ENCODE results near the gene ZMYND19.
"Not testable (repeated sequence)": the region's sequence is repeated elsewhere in the genome, so short reads cannot be mapped to it uniquely, and the experiment has no call there.

The ZMYND19 gene

GRCh38 chr9:137556069-137556838 lies 34.1 kb downstream of the ZMYND19 start:
- DNase-seq (ENCODE audit: low read depth) = no peak

- no peak for DNase-seq (ENCODE audit: low read depth)
These were observed 35.1 kb downstream of the ZMYND19 start for GRCh38 chr9:137555179-137555578.

DNA sequence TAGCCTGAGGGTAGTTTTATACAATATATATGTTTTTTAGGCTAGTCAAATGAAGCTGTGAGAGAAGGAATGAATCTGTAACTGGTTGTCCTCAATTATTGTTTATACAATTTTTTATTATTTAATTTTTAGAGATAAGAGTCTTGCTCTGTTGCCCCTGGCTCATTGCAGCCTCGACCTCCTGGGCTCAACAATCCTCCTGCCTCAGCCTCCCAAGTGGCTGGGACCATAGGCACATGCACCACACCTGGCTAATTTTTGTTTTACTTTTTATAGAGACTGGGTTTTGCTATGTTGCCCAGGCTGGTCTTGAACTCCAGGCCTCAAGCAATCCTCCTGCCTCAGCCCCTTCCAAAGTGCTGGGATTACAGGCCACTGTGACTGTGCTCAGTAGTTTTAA lies 36.0 kb downstream of the ZMYND19 start:
- no peak for DNase-seq (ENCODE audit: low read depth)

GRCh38 chr9:137553654-137554053 lies 36.7 kb downstream of the ZMYND19 start:
- DNase-seq (ENCODE audit: low read depth) = not testable (repeated sequence)

DNA sequence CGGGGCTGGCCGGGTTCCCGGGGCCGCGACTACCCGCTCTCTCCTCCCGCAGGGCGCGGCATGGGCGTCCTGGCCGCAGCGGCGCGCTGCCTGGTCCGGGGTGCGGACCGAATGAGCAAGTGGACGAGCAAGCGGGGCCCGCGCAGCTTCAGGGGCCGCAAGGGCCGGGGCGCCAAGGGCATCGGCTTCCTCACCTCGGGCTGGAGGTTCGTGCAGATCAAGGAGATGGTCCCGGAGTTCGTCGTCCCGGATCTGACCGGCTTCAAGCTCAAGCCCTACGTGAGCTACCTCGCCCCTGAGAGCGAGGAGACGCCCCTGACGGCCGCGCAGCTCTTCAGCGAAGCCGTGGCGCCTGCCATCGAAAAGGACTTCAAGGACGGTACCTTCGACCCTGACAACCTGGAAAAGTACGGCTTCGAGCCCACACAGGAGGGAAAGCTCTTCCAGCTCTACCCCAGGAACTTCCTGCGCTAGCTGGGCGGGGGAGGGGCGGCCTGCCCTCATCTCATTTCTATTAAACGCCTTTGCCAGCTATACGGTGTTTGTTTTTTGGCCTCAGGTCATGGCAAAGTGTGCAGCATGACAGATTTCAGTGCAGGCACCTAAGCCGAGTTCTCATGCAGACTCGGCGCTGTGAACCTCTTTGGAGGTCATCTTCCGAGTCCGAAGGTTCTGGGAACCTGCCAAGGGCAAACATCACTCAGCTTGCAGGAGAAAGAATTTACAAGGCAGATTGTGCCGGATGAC lies 38.1 kb downstream of the ZMYND19 start:
- DNase-seq (ENCODE audit: low read depth) = no peak

DNA sequence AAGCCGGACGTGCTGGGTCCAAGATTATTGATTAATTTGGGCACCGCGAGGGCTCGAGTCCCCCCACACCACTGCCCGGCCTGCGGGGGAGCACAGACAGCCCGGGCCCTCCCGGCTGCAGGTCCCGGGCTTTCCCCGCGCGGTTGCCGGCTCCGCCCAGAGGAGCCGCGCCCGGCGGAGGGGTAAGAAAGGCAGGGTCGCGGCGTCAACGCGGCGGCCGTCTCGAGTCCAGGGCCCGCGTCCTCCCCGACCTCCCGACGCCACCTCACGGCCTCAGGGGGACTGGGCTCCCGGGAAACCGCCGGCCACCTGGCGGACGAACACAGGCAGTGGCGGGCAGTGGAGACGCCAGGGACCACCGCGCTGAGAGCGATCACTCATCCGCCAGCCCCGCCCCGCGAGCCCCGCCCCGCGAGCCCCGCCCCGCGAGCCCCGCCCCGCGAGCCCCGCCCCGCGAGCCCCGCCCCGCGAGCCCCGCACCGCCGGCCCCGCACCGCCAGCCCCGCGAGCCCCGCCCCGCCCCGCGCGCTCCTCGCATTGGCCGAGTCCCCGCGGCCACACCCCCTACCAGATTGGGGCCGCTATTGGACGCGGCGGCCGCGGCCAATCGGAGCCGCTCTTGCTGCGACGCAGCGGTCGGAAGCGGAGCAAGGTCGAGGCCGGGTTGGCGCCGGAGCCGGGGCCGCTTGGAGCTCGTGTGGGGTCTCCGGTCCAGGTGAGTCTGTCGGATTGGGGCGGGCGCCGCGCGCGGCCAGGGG lies 38.9 kb downstream of the ZMYND19 start, which contains the start of gene MRPL41:
Gene MRPL41 (plus strand): TSS at position 616 of the 758 bp plus-strand sequence. CDS start 203 bp downstream, outside the sequence.
- peak; percentile 85 for DNase-seq (ENCODE audit: low read depth)

- not testable (repeated sequence) for DNase-seq (ENCODE audit: low read depth)
These were observed 39.4 kb downstream of the ZMYND19 start for GRCh38 chr9:137550958-137551263.

- DNase-seq (ENCODE audit: low read depth) = peak; percentile 74
These were observed 40.1 kb downstream of the ZMYND19 start, which contains the start of gene PNPLA7 for GRCh38 chr9:137550231-137550621. PNPLA7 (minus strand) TSS chr9:137550402; CDS start chr9:137550197, 205 bp downstream.

DNA sequence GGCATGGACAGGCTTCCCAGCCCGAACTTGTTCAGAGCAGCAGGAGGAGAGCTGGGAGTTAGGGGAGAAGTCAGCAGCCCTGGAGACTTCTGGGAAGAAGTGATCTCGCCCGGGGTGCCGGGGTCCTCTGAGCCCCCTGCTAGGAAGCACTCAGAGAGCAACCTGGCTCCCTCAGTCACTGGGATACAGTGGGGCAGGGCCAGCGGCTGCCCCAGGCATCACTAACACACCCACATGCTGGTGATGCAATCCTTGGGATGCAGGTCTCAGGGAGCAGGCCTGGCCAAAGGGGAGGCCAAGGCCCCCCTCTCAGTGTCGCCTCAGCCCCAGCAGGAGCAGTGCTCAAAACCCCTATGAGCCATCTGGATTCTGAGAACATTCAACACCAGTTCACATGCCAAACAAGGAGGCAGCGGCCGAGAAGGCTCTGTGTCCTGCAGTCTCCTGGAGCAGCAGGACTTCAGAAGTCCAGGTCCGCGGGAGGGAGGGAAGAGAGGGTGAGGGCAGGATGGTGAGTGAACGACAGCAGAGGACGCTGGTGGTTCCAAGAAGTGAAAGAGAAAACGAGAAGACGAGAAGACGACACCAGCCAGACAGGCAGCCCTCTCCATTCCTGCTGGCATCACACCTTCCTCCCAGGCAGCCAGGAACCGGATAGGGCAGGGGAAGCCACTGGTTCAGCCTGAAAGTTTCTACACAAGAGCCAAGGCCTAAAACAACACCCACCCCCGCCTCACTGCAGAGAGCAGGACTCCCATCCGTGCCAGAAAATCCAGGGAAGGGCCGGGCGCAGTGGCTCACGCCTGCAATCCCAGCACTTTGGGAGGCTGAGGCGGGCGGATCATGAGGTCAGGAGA lies 42.4 kb downstream of the ZMYND19 start:
- no peak for DNase-seq (ENCODE audit: low read depth)

- DNase-seq (ENCODE audit: low read depth) = no peak
These were observed 45.2 kb downstream of the ZMYND19 start for GRCh38 chr9:137545123-137545522.

DNA sequence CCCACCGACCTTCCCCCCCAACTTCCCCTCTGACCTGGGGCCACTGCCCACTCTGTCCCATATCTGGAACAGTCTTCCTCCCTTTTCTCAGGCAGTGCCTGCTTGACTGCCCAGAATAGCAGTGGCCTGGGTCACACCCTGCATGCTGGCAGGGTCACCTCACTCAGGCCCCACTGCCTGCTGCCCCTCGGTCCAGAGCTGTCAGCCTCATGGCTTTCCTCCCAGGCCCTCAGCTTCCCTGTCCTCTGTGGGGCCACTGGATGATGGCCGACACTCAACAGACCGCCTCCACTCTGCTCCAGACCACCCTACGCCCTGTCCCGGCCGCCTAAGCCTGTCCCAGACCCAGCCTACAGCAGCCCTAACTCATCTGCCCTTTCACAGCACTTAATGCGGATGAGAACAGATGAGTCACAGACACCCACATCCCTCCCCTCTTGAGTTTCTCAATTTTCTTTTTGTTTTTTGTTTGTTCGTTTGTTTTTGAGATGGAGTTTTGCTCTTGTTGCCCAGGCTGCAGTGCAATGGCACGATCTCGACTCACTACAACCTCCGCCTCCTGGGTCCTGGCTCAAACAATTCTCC lies 46.0 kb downstream of the ZMYND19 start:
- DNase-seq (ENCODE audit: low read depth) = no peak

DNA sequence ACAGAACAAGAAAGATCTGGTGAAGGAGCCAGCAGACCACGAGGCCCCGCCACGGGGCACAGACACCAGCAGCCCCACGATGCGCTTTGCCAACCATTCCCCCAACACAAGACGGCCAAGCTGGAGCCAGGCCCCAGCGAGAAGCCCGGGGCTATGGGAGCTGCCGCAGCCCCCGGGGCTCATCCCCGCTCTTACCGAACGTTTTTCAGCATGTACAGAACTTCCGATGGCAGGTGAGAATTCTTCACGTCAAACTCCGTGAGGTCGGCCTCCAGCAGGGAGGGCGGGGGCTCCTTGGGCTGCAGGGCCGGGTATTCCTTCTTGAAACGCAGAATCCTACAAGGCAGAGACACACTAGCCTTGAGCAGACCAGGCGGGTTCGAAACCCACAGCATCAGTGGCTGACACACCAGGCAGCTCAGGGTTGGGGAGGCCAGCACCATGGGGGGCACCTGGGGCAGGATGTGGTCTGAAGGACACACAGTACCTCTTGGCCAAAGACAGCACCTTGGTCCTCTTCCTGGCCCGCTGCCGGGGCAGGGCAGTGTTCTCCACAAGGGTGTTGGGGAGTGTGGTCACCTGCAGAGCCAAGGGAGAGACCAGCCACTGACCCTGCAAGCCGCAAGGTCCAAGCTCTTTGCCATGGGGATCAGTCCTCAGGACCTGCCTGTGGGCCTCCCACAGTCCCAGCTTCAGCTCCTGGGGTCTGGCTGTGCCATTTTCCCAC lies 46.9 kb downstream of the ZMYND19 start:
- DNase-seq (ENCODE audit: low read depth) = no peak

DNA sequence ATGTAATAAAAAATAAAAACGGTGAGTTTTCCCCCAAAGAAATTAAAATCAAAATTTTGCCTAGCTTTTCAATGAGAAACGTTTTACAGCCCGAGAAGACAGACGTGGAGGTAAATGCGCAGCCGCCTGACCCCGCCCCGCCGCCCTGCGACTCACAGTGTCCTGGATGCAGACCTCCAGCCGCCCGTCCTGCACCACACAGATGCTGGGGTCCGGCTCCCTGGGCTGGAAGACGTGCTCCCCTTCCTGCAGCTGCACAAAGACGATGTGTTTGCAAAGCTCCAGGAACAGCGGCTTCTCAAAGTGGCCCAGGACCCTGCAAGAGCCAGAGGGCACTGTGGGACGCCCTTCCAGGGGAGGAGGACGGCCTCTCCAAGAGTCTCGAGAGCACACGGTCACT lies 47.8 kb downstream of the ZMYND19 start:
- DNase-seq (ENCODE audit: low read depth) = no peak

- no peak for DNase-seq (ENCODE audit: low read depth)
These were observed 49.8 kb downstream of the ZMYND19 start for GRCh38 chr9:137540536-137540935.

- no peak for DNase-seq (ENCODE audit: low read depth)
These were observed 52.3 kb downstream of the ZMYND19 start for GRCh38 chr9:137538058-137538457.

GRCh38 chr9:137536594-137537131 lies 53.6 kb downstream of the ZMYND19 start:
- not testable (repeated sequence) for DNase-seq (ENCODE audit: low read depth)

- no peak for DNase-seq (ENCODE audit: low read depth)
These were observed 55.2 kb downstream of the ZMYND19 start for GRCh38 chr9:137535120-137535428.

DNA sequence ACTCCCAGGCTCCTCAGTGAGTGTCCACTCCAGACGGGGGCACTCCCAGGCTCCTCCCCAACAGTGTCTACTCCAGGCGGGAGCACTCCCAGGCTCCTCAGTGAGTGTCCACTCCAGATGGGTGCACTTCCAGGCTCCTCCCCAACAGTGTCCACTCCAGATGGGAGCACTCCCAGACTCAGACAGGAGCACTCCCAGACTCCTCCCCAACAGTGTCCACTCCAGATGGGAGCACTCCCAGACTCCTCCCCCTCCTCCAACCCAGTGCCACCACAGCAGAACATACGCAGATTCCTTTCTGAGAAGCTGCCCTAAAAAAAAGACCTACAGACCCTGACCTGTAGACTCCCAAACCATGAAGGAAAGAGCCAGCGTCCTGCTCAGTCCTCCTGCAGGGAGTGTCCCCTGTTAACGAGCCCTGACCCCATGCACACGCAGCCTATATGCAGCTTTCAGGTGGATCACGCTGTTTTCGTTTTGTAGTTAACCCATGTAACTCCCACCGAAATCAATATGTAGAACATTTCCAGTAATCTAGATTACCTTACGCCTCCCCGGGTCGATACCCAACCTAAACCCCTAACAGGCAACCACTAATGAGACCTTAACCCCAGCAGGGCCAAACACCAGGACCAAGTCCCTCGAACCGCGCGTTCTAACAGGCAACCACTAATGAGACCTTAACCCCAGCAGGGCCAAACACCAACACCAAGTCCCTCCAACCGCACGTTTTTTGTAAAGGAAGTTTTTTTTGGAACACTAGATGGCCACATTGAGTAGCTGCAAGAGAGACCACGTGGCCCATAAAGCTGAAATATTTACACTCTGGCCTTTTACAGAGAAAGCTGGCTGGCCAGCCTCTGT lies 55.8 kb downstream of the ZMYND19 start:
- DNase-seq (ENCODE audit: low read depth) = peak; percentile 74

GRCh38 chr9:137532891-137533468 lies 57.3 kb downstream of the ZMYND19 start:
- DNase-seq (ENCODE audit: low read depth) = not testable (repeated sequence)

Measured in EH (cell line).